HG03558 (cell line): Measurements from ENCODE around the gene TRIM24.
"Not testable (repeated sequence)": the region's sequence is repeated elsewhere in the genome, so short reads cannot be mapped to it uniquely, and the experiment has no call there.

Source experiments
- ATAC-seq: cut with Tn5 transposase; IDR thresholded peaks from one replicate; pipeline ENCODE4 v1.9.1; 2021; ENCODE audit warnings: moderate number of reproducible peaks; ENCODE audit not compliant: unreplicated experiment; ENCODE audit errors: extremely low read depth

Gene TRIM24

DNA sequence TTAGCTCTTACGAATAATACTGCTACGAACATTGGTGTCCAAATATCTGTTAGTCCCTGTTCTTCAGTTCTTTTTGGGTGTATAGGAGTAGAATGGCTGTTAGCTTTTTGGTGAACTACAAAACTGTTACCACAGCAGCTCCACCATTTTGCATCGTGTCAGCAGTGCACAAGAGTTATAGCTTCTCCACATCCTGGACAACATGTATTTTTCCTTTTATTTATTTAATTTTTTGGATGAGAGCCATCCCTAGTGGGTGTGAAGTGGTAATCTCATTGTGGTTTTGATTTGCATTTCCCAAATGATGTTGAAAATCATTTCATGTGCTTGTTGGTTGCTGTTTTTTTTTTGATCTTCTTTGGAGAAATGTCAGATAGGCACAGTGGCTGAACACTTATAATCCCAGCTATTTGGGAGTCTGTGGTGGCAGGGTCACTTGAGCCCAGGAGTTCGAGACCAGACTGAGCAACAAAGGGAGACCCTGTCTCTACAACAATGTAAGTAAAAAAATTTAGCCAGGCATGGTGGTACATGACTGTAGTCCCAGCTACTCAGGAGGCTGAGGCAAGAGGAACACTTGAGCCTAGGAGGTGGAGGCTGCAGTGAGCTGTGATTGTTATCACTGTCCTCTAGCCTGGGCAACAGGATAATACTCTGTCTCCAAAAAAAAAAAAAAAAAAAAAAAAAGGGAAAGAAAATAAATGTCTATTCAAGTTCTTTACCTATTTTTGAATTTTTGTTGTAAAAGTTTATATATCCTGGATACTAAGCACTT lies 31.7 kb downstream of the TRIM24 start:
- ATAC-seq: no peak

DNA sequence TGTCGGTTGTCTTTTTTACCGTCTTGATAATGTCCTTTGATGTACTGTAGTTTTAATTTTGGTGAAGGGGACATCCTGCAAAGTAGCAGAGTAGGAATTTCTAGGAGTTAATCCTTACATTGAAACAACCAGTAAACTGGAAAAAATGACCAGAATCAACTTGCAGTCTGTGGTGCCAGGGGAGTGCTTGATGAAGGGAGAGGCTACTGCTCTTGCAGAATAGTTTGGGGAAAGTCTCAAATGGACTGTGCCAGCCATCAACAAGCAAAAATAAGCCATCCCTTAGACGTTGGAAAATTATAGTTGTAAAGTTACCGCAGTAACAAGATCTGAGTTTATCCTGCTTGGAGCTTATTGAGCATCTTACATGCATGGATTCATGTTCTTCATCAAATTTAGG lies 32.4 kb downstream of the TRIM24 start:
- ATAC-seq: no peak

DNA sequence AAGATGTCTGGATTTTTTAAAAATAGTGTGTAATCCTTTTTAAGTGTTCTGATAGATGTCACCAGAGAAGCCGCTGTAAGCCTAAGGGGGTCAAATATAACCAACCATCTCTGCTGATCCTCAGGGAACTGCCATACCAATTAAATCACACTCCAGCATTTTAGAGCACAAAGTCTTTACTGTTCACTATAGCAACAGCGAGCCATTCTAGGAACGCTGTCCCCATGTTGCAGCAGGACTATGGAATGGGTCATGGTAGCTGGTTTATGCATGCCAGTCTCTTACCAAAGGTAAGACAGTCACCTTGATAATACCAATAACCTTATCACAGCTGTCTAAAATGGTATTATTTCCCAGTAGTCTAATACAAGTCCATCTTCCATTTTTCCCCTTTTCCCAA lies 33.5 kb downstream of the TRIM24 start:
- no peak for ATAC-seq

DNA sequence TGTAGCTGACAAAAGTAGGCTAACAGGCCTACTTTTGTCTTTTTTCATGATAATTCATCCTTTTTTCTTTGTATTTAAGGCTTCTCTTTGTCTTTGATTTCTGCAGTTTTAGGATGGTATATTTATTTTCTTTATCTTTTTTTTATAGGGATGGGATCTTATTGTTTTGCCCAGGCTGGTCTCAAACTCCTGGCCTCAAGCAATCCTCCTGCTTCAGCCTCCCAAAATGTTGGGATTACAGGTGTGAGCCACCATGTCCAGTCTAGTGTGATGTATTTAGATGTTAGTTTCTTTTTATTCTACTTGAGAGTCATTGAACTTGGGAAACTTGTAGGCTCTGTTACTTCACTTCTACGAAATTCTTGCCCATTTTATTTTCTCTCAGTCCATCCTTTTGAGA lies 35.4 kb downstream of the TRIM24 start:
- ATAC-seq: no peak

DNA sequence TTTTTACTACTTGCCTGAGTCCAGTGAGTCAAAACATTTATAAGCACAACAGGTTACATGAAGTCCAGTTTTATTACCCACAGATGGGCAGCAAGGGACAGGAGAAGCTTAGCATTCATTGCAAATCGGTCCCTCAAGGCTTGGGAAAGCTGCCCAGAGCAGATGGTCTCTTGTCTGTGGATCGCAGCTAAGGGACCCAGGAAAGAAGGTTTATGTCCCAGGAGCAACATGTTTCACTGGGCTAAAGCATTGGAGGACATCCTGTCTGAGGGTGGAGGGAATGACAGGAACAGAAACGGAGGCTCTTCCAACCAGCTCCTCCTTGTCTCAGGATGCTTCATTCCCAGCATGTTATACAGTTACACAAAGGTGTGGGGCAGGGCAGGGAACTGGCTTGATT lies 39.3 kb downstream of the TRIM24 start:
- ATAC-seq: no peak

DNA sequence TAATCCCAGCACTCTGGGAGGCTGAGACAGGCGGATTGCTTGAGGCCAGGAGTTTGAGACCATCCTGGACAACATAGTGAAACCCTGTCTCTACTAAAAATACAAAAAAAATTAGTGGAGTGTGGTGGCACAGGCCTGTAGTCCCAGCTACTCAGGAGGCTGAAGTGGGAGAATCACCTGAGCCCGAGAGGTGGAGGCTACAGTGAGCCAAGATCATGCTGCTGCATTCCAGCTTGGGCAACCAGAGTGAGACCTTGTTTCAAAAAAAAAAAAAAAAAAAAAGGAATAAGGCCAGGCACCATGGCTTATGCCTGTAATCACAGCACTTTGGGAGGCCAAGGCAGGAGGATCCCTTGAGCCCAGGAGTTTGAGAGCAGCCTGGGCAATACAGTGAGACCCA lies 40.2 kb downstream of the TRIM24 start:
- ATAC-seq: not testable (repeated sequence)

DNA sequence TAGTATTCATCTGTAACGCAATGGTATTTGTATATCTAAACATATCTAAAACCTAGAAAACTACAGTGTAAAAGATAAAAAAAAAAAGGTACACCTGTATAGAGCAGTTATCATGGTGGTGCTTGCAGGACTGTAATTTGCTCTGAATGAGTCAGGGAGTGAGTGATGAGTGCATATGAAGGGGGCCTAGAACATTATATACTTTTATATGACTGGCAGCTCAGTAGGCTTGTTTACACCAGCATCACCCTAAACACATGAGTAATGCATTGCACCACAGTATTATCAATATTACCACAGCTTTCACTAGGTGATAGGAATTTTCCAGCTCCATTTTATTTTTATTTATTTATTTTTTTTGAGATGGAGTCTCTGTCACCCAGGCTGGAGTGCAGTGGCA lies 40.8 kb downstream of the TRIM24 start:
- ATAC-seq: no peak

DNA sequence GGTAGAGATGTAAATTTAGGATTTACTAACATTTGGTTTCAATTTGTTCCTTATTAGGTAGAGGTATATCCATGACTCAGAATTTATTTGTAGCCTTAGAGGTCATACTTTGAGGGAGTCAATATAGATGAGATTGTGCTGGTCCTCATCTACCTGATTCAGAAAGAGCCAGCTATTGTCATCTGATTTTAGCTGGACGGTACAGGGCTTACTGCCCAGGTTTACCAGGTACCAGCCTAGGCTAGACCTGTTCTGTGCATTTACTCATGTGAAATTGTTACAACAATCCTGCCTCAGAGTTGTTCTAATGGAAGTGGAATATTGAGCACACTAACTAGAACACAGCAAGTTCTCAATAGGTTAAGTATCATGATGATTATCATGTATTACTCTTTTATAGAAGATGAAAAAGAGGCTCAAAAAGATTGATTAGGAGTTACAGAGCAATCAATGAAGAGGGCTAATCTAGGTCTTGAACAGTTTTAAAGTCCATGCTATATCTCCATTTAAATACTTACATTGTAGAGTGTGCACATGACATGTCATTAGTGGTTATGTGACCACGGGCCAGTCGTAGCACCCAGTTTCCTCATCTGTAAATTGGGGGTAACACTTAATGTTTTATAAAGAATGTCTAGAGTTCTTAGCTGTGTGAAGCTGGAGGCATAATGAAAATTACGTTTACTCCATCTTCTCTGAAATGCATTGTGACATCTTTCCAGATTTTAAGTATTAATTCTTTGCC lies 42.1 kb downstream of the TRIM24 start:
- no peak for ATAC-seq

DNA sequence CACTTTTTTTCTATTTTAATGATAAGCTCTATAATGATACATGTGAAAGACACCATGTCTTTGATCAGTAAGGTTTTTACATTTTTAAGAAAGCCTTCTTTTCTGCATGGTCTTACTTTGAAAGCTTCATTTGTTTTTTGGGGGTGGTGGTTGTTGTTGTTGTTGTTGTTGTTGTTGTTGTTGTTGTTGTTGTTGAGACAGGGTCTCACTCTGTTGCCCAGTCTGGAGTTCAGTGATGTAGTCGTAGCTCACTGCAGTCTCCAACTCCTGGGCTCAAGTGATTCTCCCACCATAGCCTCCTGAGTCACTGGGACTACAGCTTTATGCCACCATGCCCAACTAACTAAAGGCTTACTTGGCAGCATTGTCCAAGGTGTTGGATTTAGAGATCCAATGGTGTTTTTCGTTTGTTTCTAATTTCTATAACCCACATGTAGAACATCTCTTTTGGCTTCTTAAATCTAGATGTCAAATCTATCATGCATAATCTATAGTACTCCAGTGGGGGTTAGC lies 45.4 kb downstream of the TRIM24 start:
- ATAC-seq: no peak

DNA sequence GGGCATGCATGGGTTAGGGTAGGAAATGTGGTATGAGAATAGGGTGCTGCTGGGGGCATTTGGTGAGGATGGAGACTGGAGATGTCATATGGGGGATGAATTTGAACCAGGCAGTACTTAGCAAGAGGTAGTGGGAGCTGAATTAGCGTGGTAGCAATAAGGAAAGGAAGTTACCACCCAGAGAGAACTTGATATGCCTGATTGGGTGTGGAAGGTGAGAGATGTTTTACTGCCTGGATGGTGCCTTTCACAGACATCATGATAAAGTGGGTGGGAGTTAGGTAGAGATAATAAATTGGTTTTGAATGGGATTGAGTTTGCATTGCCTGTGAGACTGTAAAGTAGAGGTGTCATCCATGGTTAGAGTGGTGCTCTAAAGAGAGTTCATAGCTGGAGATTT lies 46.7 kb downstream of the TRIM24 start:
- ATAC-seq: no peak

DNA sequence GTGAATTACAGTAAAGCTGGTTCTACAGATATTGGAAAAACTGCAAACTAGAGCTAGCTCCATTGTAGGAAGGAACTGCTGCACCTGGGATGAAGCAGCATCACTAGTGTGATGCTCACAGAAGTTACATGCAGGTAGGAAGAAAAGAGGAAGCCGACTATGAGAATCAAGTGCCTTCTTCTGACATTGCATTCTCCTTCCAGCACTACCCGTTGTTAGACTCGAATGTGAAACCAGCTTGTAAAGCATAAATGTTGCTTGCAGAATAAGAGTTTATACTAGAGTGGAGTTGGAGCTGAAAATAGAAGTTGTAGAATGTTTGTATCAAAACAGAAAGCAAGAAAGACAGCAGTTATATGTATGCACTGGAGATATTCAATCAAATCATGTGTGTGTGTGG lies 49.9 kb downstream of the TRIM24 start:
- no peak for ATAC-seq

DNA sequence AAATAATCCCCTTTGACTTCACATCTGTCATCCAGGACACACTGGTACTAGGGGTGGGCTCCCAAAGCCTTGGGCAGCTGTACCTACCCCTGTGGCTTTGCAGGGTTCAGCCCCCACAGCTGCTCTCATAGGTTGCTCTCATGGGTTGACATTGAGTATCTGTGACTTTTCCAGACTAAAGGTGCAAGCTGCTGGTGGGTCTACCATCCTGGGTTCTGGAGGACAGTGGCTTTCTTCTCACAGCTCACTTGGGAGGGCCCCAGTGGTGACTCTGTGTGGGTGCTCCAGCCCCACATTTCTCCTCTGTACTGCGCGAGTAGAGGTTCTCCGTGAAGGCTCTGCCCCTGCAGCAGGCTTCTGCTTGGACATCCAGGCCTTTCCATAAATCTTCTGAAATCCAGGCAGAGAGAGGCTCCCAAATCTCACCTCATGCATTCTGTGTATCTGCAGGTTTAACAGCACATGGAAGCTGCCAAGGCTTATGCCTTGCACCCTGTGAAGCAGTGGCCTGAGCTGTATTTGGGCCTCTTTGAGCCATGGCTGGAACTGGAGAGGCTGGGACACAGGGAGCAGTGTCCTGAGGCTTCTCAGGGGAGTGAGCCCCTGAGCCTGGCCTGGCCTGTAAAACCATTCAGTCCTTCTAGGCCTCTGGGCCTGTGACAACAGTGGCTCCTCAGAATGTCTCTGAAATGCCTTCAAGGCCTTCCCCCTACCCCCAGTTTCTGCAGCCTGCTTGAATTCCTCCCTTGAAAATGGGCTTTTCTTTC lies 52.2 kb downstream of the TRIM24 start:
- ATAC-seq: no peak

DNA sequence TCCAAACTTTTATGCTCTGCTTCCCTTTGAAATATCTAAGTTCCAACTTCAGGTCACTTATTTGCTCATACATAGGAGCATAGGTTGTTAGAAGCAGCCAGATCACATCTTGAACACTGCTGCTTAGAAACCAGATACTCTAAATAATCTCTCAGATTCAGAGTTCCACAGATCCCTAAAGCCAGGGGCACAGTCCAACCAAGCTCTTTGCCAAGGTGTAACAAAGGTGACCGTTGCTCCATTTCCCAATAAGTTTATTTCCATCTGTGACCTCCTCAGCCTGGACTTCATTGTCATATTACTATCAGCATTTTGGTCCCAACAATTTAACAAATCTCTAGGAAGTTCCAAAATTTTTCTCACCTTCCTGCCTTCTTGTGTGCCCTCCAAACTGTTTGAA lies 52.8 kb downstream of the TRIM24 start:
- no peak for ATAC-seq

DNA sequence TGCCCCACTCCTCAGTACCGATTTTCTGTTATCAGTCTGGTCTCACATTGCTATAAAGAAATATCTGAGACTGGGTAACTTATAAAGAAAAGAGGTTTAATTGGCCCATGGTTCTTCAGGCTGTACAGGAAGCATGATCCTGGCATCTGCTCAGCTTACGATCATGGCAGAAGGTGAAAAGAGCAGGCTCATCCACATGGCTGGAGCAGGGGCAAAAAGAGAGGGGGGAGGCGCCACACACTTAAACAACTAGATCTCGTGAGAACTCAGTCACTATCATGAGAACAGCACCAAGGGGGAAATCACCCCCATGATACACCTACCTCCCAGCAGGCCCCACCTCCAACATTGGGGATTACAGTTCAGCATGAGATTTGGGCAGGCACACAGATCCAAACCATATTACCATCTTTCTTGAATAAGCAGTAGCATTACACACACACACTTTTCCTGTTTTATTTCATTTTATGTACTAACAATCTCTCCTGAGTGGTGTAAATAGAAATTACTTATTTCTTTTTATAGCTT lies 53.3 kb downstream of the TRIM24 start:
- ATAC-seq: no peak

DNA sequence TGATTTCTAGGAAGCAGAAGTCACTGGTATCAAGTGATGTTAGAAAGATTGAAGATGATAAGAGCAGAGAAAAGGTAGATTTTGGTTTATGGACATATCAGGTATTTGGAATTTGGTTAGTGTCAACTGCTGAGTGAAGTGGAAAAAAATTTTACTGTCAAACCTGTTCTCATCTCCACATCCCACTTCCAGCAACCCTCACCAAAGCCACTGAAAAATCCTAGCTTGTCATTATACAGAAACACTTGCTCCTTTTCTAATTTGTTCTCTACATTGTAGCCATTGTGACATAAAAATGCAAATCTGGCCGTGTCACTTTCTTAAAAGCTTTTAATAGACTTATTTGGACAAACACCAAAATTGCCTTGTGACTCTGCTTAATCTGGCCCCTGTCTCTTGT lies 54.0 kb downstream of the TRIM24 start:
- no peak for ATAC-seq

DNA sequence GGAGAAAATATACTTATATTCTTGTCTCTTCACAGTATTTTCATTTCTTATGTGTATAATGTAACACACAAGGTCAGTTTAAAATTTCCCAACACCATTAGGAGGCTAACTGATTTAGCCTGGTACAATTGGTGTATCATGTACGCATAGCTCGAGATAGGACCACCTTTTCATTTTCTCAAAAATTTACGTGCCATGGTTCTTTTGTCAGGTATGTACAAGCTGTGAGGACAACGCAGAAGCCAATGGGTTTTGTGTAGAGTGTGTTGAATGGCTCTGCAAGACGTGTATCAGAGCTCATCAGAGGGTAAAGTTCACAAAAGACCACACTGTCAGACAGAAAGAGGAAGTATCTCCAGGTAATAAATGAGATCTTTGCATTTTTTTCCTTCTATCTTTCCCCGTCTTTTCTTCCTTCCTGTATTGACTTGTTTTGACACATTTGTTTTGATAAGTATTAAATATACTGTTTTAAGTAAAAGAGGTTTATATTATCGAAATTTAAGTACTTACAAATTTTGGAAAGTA lies 55.0 kb downstream of the TRIM24 start:
- ATAC-seq: no peak

DNA sequence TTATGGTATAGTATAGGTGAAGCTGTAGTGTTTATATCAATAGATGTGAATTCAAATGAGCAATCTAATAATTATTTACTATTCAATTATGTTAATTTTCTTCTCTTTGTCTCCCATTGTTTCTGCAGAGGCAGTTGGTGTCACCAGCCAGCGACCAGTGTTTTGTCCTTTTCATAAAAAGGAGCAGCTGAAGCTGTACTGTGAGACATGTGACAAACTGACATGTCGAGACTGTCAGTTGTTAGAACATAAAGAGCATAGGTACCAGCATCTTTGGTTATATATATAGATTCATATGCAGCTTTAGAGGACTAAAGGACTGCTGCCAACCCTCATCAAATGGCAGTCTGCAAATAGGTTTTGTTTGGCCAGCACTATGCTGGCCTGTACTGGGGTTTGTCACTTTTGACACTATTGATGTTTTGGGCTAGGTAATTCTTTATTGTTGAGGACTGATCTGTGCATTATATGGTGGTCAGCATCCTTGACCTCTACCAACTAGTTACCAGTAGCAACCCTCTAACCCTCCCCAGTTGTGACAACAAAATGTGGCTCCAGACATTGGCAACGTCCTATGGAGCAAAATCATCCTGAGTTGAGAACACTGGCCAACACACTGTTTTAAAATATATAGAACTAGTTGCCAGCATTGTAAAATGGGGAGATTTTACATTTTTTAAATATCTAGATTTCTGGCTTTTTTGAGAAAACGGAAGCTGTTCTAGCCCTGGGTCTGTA lies 59.2 kb downstream of the TRIM24 start:
- ATAC-seq: no peak

DNA sequence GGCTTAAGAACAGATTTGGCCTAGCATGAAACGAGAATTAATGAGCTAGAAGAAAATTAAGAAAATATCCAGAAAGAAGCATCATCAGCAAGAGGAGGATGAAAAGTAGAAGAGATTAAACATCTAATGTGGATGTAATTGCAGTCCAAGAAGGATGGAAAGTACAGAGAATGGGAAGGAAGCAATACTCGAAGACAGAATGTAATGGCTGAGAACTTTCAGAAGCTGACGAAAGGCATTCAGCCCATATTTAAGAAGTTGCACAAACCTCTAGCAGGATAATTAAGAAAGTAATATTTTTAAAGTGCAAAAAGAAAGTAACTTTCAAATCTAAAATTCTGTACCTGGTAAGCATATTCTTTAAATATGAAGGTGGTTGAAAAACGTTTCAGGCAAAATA lies 60.7 kb downstream of the TRIM24 start:
- ATAC-seq: no peak

DNA sequence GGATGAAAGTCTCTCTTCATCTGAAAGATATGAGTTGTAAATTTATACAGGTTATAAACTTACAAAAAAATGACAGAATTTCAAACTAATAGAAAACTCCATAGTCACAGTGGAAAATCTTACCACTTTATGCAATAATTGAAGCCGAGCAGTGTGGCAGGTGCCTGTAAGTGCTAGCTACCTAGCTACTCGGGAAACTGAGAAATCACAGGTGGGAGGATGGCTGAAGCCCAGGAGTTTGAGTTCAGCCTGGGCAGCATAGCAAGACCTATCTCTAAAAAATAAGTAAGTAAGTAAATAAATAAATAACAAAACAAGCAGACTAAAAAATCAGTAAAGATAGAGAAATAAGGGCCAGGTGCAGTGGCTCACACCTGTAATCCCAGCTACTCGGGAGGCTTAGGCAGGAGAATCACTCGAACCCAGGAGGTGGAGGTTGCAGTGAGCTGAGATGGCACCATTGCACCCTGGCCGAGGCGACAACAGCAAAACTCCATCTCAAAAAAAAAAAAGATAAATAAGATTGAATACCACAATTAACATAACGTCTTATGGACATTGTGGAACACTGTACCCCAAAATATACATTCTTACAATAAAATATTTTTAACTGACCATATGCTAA lies 61.9 kb downstream of the TRIM24 start:
- no peak for ATAC-seq
